ENCODE results near the gene MARF1. TPM values are rescaled to one million over a fixed set of nuclear protein-coding genes. Genes with fewer than 3 reads are reported as not detected.

The MARF1 gene
- polyA plus RNA-seq, 1 donor (not counting 4 experiments of a cell fraction or from before 2014, with no cell fraction given): 12.5 TPM

DNA sequence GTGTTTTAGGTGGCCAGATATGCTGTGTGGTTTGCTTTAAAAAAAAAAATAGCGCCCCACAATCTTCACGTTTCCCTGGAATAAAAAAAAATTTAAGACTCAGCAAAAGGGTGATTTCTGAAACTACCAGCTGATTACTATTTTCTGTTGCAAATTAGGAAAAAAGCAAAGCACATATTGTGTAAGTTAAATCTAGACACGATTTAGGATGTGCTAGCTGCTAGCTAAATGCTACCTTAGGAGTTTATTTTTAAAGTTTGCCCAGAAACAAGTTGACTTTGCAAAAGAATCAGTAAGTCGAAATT, 944 bp upstream of the MARF1 start:
- Histone ChIP-seq H3K9me3 (ENCODE audit: control insufficient read depth, low read depth, low read length) (no peaks in the 10 kb centered on the region), H3K9me1 (ENCODE audit: control insufficient read depth, extremely low read depth, insufficient read depth, low read length) (no peaks in the 10 kb centered on the region), H4K20me1 (ENCODE audit: control insufficient read depth, extremely low read depth, insufficient read depth, low read length) (no peaks in the 10 kb centered on the region), H3K4me1 (ENCODE audit: control insufficient read depth, extremely low read depth, insufficient read depth, low read length) (peaks cover 41% of the 10 kb centered on the region), H2AFZ (ENCODE audit: control insufficient read depth, low read length) (no peak overlapping the region), H3K9ac (ENCODE audit: control insufficient read depth, extremely low read depth, insufficient read depth, low read length) (peak overlapping the region; percentile 97), H3K79me2 (ENCODE audit: control insufficient read depth, insufficient read depth, low read length) (peaks cover 24% of the 10 kb centered on the region), H3K4me3 (ENCODE audit: control insufficient read depth in 2 of 3, extremely low read depth in 1 of 3, insufficient read depth in 2 of 3, low read depth in 1 of 3, low read length in 3 of 3) (peak overlapping the region; percentile 73 to 95 (median 85)), H3K27me3 (ENCODE audit: control insufficient read depth, extremely low read depth, insufficient read depth, low read length) (no peaks in the 10 kb centered on the region), H3K4me2 (ENCODE audit: control insufficient read depth, extremely low read depth, insufficient read depth, low read depth, low read length) (peak overlapping the region; percentile 95), H3K27ac (ENCODE audit: control insufficient read depth, insufficient read depth, low read length) (peak overlapping the region; percentile 100), H3K36me3 (ENCODE audit: control insufficient read depth in 2 of 2, extremely low read depth in 1 of 2, insufficient read depth in 2 of 2, low read length in 2 of 2) (peaks cover 0 to 3% of the 10 kb centered on the region in 2 experiments)
- no peak for FAIRE-seq
- no peak for DNase-seq (ENCODE audit: low read depth, low spot score)
- no peak for TF ChIP-seq EZH2 (IDR thresholded peaks at IDR 0.05; ENCODE audit: low read length)
- dilution Hi-C loops (cut with MboI; ENCODE audit: extremely low pct_ligation_motif_present, low sequenced_read_pairs): no loop called here

DNA sequence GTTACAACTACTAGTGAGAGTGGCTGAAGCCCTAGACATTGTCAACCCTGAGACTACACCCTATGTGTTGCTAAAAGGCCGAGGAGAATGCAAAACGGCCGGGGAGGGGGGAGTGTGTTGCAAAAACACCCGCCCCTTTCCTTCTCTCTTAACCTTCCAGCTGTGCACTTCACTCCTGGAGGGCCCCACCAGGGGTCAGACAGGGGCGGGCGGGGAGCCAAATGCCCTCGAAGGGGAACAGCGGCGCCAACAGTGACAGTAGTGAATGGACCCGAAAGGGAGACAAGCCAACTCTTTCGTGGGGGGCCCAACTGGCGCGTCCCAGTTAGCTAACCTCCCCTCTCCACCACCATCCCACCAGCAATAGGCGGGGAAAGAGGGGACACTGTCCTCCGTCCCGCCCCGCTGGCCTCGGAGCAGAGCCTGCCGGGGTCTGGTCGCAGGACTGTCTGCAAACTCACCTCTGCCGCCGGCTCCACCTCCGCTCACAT, 352 bp downstream of the MARF1 start:
- Histone ChIP-seq H3K9me3 (ENCODE audit: control insufficient read depth, low read depth, low read length) (no peaks in the 10 kb centered on the region), H2AFZ (ENCODE audit: control insufficient read depth, low read length) (peak overlapping the region; percentile 90), H3K4me2 (ENCODE audit: control insufficient read depth, extremely low read depth, insufficient read depth, low read depth, low read length) (peak overlapping the region; percentile 95), H3K4me1 (ENCODE audit: control insufficient read depth, extremely low read depth, insufficient read depth, low read length) (peaks cover 37% of the 10 kb centered on the region), H3K27ac (ENCODE audit: control insufficient read depth, insufficient read depth, low read length) (peak overlapping the region; percentile 89), H3K9me1 (ENCODE audit: control insufficient read depth, extremely low read depth, insufficient read depth, low read length) (no peaks in the 10 kb centered on the region), H4K20me1 (ENCODE audit: control insufficient read depth, extremely low read depth, insufficient read depth, low read length) (no peaks in the 10 kb centered on the region), H3K9ac (ENCODE audit: control insufficient read depth, extremely low read depth, insufficient read depth, low read length) (peak overlapping the region; percentile 97), H3K36me3 (ENCODE audit: control insufficient read depth in 2 of 2, extremely low read depth in 1 of 2, insufficient read depth in 2 of 2, low read length in 2 of 2) (peaks cover 2 to 5% of the 10 kb centered on the region in 2 experiments), H3K79me2 (ENCODE audit: control insufficient read depth, insufficient read depth, low read length) (peaks cover 24% of the 10 kb centered on the region), H3K4me3 (ENCODE audit: control insufficient read depth in 2 of 3, extremely low read depth in 1 of 3, insufficient read depth in 2 of 3, low read depth in 1 of 3, low read length in 3 of 3) (peak overlapping the region; percentile 94 to 97 (median 95)), H3K27me3 (ENCODE audit: control insufficient read depth, extremely low read depth, insufficient read depth, low read length) (no peaks in the 10 kb centered on the region)
- DNase-seq (ENCODE audit: low read depth, low spot score): peak; percentile 26
- no peak for FAIRE-seq
- dilution Hi-C loops (cut with MboI; ENCODE audit: extremely low pct_ligation_motif_present, low sequenced_read_pairs): no loop called here
- TF ChIP-seq EZH2 (IDR thresholded peaks at IDR 0.05; ENCODE audit: low read length): no peak
- TF ChIP-seq, protein P1, sequence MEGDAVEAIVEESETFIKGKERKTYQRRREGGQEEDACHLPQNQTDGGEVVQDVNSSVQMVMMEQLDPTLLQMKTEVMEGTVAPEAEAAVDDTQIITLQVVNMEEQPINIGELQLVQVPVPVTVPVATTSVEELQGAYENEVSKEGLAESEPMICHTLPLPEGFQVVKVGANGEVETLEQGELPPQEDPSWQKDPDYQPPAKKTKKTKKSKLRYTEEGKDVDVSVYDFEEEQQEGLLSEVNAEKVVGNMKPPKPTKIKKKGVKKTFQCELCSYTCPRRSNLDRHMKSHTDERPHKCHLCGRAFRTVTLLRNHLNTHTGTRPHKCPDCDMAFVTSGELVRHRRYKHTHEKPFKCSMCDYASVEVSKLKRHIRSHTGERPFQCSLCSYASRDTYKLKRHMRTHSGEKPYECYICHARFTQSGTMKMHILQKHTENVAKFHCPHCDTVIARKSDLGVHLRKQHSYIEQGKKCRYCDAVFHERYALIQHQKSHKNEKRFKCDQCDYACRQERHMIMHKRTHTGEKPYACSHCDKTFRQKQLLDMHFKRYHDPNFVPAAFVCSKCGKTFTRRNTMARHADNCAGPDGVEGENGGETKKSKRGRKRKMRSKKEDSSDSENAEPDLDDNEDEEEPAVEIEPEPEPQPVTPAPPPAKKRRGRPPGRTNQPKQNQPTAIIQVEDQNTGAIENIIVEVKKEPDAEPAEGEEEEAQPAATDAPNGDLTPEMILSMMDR (optimal IDR thresholded peaks at IDR 0.05 in 1 of 3, IDR thresholded peaks at IDR 0.05 in 1 of 3, conservative IDR thresholded peaks at IDR 0.05 in 1 of 3; ENCODE audit: extremely low read depth in 1 of 3, insufficient read depth in 2 of 3, low read length in 3 of 3): peak; percentile 21 to 45 (median 26)
